A172 (cell line): ENCODE results near the gene SEMA7A. TPM values are rescaled to one million over a fixed set of nuclear protein-coding genes. Genes with fewer than 3 reads are reported as not detected.
A peak's percentile ranks its signal among the peaks of the same experiment; 100 is the strongest.

Source experiments
- DNase-seq: peaks from one replicate; pipeline ENCODE4 v3.0.0-alpha.2; 2015; ENCODE audit warnings: low spot score
- total RNA-seq: library from RNA; depleted of rRNA; stranded (reverse); fragments of >200 nt; shearing (Covaris generic); gene quantifications from 2 replicates; pipeline ENCODE4 v1.2.3, GENCODE V29; 2014

The SEMA7A gene
- total RNA-seq, 1 experiment from 2014 or later: 14.3 TPM

DNA sequence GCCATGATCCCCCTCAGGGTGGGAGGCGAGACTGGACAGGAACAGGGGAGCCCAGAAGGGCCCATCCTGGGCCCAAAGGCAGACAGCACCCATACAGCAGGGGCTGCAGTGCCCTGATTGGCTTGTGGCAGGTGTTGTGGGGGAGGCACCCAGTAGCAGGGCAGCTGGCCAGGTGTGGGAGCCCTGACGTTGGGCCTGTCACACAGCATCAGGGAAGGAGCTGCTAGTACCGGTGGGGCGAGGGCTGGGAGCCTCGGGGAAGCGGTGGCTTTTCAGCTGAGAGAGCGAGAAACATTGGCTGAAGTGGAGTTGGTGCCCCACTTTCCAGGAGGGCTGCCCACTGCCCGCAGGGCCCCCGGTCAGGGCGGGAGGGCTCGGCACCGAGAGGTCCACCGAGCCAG, 46.6 kb downstream of the SEMA7A start:
- no peak for DNase-seq

DNA sequence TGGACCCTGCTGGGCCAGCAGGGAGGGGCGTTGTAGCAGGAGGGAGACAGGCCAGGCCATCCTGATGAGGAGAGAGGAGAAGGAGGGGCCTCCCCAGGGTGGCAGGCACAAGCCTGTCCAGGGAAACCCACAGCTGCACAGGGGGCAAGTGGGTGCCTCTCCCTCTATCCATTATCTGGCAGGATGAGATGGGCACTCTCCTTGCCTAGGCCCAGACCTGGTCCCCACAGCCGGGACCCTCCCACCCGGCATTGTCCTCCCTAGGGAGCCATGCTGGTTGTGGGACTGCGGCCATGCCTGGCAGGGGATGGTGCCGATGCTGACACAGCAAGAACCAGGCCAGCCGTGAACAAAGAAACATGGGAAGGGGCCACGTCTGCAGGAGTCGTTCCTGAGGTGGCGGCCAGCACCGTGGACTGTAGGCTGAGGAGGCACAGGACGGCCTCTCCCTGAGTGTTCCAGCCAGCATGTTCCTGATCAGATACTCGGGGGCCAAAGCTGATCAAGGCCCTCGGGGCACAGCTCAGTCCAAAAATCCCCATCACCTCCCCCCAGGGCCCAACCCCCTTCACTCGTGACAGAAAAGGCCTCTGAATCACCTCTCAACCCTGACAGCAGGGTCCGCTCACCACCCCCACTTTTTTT, 47.1 kb downstream of the SEMA7A start:
- no peak for DNase-seq

DNA sequence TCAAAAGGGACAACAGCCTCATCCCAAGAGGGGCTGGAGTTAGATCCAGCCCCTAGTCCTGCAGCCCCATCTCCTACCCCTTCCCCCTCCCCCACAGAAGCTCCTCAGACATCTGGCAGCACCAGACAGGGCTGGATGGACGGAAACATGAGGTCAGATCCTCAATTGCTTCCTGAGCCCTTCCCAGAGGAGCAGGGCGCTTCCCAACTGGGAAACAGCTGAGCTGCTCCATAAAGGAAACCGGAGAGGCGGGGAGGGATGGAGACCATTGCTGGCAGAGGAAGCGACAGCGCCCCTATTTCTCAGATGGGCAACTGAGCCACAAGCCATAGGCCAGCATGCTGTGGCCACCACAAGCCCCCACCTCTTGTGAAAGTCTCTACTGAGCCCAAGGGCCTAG, 48.0 kb downstream of the SEMA7A start:
- no peak for DNase-seq

DNA sequence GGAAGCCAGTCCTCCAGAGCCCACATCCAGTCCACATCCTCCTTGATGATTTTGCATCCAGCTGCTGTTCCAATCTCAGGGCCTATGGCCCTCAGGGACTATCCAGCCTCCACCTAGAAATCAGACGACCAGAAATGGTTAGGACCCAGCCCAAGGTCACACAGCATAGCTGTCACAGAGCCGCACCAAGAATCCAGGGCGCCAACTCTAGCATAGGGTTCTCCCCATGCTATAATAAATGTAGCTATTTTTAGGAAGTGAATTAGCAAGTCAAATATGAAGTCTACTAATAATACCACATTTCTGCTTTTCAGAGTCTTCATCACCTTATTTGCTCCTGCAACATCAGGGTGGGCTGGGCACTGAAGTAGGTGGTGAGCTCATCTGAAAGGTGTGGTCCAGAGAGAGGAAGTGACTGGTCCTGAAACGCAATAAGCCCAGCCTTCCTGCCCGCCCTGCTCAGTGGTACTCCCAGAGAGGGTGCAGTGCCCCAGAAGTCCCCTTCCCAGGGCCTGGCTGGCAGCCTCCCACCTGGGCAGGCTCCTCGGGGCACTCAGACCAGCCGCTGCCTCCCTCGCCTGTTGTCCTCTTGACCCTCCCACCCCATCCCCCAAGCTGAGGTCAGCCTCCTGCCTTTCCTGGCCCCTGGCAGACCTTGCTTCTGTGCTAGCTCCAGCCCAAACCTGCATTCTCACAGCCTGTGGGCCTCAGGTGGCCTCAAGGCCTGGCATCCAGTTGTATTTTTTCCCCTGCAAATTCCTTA, 48.7 kb downstream of the SEMA7A start:
- peak; percentile 92 for DNase-seq

DNA sequence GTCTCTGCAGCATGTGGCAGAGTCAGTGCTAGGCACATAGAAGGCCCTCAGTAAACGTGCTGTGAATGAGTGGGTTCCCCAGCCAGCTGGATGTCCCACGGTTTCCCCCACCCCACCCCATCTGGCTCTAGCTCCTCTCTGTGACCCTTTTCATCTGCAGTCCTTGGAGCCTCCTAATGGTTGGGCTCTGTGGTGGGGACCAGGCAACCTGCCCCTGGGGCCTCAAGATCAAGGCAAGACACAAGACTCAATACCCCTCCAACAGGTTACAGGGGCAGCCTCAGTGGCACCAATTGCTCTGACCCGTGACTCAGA, 49.2 kb downstream of the SEMA7A start:
- DNase-seq: no peak

DNA sequence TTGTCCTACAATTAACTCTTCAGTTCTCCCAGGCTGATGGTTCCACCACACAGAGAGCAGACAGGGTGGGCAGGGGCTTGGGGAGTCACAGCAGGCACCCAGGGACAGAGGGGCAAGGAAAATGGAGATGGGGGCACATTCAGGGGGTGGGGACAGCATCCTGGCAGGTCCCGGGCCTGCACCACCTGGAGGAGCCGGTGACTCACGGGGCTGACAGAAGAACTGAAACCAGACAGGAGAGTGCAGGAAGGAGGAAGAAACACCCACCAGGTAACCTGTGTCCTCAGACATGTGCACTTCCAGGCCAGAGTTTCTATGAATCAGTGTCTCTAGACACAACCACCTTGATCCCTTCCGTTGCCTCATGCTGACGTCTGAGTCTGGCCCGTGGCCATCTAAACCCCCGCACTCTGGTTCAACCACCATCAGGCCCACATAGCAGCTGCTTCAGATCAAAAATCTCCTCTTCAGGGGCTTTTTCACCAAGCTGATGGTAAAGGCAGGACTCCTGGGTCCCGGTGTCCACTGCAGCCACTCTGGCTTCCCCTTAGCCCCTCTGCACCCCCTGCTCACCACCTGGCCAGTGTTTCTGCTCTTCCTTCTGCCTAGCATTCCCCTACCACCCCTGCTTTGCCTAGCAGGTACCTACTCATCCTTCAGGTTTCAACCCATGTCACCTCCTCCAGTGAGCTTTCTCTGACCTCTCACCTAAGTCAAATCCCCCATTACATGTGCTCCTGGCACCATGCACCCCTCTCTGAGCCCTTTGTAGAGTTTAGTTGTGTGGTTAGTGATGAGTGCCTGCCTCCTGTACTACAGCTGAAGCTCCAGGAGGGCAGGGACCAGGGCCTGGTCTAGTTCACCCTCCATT, 49.8 kb downstream of the SEMA7A start:
- DNase-seq: peak; percentile 46

DNA sequence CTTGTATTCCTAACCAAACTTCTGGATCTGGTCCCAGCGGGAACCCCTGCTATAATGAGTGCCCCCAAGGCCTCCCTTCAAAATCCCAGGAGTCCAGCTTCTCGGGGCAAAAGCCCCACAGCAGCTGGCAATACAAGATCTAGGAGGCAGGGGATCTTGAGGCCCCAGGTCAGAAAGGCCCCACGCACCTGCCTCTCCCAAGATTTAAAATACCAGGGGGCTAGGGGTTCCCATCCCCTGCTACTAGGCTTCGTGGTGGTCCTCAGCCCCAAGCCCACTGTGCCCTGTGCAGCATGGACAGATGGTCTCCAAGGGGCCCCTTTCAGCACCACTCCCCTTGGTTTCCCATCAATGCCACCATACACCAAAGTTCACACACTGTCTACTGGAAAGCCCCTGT, 50.5 kb downstream of the SEMA7A start:
- DNase-seq: no peak

DNA sequence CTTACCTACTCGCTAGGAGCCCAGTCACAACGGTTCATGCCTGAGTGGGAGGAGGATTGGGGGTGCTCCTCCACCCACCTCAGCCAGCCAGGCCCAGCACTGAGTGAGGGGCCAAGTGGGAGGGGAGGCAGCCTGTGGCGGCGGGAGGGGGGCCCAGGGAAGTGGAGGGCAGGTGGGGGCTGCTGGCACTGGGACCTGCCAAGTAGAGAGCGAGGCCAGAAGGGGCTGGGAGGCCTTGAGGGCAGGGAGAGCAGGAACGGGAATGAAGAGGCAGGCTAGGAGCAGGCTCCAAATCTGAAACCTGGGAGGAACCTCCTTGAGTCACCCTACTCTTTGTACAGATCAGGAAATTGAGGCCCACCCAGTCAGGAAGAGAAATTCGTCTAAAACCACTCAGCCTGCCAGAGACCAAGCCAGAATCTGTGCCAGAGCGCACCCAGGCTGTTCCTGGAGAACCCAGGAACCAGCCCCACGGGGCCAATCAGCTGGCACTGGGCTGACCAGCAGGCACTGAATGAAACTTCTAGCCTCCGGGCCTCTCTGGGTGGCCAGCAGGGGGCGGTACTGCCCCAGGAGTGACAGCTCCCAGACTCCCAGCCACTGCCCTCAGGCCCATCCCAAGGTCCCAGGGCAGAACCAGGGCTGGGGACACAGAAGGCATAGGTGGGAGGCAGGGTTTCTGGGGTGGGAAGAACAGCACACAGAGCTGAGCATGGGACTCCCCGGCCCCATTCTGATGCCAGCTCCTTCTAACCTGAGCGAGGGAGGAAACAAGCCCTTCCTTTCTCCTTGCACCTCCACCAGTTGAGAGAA, 51.5 kb downstream of the SEMA7A start:
- DNase-seq: peak; percentile 82

DNA sequence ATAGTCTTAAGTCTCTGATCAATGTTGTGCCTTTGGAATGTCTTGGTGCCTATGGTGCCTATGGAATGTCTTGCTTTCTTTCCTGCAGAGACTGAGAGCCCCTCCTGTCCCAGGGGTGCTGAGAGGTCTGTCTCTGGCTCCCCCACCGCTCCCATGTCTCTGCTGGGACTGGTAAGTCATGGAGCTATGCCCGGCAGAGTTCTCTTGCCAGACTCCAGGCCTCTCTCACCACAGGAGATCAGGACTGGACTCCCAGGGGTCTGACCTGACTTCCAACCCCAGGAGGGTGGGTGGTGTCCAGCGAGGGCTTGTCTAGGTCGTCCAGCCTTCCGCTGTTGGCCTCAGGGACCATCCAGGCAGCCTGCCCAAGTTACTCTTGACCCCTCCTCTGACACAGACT, 52.3 kb downstream of the SEMA7A start:
- no peak for DNase-seq

DNA sequence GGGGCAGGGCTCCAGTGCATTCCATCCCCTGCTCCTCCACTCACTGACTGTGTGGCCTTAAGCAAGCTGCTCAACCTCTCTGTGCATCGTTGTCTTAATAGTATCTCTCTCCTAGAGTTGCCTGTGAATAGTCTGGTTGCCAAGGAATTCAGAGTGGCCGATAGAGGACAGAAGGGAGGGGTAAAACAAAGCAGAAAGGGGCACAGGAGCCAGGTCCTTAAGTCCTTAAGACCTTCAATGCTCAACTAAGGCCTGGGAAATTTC, 52.6 kb downstream of the SEMA7A start:
- no peak for DNase-seq

DNA sequence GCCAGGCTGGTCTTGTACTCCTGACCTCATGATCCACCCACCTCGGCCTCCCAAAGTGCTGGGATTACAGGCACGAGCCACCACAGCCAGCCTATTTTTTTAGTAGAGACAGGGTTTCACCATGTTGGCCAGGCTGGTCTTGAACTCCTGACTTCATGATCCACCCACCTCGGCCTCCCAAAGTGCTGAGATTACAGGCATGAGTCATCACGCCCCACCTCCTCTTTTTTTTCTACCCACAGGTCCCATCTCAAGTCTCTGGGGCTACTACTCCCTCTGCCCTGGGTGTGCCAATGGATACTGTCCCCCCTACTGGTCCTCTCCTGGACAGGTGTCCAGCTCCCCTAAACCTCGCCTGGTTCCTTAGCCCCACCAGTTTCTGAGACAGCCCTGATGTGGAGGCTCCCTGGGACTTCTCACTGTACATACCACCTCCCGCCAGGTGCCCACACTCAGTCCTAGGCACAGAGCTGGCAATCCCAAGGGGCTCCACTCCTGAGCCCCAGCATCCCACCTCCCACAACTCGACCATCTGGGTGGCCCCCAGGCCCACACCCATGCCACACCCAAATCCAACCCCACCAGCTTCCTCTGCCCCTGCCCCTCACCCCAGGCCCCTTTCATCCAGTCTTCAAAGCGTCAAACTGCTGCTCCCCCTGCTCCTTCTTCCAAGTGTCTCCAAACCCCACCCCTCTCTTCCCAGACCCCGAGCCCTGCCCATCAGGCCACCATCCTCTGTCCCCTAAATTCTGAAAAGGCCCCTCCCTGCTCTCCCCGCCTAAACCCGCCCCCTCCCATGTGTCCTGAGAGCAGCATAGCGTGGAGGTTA, 53.2 kb downstream of the SEMA7A start:
- no peak for DNase-seq

DNA sequence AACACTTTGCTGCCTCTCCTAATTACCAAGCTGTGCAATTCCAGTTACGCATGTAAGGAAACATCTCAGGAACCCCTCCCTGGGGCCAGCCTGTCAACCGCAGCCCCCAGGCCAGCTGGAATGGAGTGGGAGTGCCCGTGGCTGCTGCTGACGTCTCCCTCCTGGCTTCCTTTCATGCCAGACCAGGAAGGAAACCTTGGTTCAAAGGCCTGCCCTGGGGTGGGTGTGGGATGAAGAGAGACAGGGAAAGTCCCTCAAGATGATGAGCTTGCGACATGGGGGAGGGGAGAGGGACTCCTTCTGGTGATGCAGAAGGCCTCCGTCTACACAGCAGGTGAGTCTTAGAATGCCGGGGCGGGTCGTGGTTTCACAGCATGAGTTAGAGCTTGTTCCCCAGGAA, 54.9 kb downstream of the SEMA7A start:
- DNase-seq: peak; percentile 25

DNA sequence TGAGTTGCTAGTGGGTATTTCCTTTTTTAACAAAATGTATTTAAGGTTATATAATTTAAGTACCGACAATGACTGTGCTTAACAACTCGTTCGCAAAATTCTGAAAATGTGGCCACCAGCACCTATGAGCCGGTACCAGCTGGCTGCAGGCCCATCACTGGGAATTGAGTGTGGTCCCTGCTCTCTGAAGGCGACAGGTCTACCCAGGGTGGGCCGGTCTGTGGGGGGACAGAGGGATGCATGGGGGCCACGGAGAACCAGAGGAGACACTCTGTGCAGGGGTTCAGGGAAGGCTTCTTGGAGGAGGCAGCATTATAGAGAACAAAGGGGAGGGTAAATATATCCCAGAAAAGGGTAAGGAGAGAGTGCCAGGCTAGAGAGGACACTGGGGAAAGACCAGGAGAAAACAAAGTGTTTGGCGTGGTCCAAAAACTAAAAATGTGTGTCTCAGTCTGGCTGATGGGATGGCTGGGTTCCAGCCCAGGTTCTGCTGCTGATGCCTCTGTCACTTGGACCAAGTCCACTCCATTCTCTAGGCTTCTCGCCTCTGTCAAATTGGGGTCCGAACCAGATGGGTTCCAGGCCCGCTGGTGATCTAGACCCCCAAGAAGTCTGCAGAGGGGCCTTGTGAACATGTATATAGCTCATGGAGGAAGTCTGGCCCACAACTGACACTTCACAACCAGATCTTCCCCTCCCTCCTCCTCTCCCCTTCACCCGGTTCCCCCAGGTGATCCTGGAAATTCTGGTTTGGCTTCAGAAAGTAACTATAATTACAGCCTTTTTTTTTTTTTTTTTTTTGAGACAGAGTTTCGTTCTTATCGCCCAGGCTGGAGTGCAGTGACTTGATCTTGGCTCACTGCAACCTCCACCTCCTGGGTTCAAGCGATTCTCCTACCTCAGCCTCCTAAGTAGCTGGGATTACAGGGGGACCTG, 55.7 kb downstream of the SEMA7A start:
- DNase-seq: no peak

DNA sequence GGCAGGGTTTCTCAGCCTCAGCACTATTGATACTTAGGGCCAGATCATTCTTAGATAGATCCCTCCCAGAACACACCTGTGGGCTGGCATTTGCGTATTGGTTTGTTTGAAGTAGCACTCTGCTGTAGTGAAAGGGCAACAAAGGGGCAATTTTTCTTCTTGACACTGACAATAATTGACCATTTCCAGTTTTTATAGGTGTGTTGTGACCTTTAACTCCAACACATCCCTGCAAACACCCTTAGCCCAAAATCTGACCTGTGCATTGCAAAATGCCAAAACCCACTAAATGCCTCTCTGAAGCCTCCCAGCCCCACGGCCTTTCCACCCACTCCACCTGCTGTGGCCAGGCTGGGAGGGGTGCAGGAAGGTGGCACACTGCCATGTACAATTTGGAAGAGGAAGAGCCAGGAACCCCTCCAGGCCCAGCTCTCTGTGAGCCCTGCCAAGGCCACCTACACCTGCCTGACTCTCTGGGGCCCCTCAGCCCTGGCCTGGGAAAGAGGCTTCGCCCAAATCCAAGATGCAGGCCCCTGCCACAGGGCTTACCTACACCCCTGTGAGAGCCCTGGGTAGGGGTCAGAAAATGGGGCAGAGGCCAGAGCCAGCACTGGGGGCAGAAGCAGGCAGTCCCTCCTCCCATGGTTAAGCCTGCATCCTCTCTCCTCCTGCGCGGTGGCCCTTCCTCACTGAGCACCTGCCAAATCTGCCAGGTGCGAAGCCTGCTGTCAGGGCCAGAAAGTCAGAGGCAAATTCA, 56.8 kb downstream of the SEMA7A start:
- DNase-seq: no peak

DNA sequence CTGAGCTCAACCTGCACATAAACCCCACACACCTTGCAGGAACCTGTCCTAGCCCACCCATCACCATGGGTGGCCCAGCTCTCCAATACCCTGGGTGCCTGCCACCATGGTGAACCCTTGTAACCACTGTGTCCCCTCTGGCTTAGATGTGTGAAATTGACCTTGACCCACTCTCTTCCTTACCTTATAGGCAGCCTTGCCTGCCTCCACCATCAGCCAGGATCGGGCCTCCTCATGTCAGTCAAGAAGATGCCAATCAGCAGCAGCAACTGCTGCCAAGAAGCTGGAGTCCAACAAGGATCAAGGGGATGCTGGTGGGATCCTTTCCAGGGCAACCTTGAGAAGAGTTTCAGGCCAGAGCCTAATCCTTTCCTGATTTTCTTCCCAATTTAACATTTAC, 57.5 kb downstream of the SEMA7A start:
- DNase-seq: no peak

DNA sequence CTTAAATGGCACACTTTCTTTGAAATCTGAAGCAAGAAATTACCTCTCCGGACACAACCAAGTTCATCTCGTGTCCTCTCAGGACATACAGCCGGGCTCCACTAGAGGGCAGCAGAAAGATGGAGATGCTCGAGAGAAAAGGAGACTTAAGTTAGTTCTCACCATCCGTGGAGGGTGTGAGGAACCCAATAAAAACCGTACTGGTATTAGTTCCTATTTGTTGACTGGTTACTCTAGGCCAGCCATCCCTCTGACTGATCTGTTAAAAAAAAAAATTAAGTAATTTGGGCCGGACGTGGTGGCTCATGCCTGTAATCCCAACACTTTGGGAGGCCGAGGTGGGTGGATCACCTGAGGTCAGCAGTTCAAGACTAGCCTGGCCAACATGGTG, 58.5 kb downstream of the SEMA7A start:
- peak; percentile 57 for DNase-seq

DNA sequence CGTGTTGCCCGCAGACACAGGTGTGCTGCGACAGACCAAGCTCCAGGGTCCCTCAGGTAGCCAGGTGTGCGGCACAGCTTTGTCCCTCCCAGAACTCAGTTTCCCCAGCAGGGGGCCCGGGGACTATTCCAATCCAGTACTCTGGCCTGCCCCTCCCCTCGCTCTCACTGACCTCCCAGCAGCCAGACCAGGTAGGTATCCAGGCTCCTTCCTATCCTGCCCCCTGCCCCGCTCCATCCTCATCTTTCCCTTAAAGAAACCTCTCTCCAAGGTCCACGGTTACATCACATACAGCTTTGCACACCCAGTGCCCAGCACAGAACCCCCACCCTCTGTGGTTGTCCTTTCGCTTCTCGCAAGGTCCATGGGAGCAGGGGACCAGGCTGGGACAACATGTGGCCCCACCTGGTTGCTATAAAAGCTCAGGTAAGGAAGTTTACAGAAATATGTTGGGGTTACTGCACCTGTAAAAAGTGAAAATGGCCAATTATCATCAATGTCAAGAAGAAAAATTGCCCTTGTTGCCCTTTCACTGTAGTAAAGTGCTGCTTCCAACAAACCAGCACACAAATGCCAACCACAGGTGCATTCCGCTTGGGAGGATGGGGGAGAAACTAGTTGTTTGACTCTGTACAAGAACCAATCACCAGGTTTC, 59.0 kb downstream of the SEMA7A start:
- DNase-seq: no peak

DNA sequence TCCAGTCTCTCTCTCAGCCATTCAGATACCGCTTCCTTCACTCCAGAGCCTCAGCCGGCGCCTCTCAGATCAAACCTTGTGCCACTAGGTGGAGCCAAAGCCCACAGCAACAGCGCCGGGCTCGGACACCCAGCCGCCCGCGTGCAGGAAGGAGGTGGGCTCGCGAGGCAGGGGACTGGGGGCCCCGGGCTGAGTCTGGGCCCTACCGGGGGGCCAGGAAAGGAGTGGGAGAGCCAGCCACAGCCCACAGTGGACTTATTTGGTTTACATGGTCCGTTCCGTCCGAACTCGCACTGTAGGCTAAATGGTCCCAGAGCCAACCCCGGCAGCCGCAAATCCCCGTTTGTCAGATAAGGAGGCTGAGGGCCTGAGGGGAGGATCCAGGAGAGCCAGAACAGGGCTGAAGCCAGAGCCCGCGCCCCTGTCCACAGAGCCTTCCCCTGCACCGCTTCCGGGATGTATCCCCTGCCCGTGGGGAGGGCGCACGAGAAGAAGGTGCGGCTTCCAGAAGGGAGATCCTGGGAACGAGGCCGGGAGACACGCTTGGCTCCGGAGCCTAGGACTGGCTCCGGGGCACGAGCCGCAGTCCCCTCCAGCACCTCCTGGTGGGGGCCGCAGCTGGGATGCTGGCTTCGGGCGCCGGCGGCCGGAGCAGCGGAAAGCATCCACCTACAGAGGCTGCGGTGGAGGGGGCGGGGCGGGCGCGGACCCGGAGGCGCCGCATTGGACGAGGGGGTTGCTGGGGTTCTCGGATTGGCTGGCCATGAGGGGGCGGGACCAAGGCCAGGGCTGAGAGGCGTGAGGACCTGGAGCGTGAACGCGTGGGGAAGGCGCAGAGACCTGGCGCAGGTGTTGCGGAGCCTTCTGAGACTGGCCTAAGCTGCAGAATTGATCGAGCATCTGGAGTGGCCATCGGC, 59.8 kb downstream of the SEMA7A start:
- peak; percentile 66 for DNase-seq
